PFSK-1 (cell line): ENCODE measurements around the gene WWC2.

ENCODE experiments used
- FOXP2 ChIP-seq: optimal IDR thresholded peaks from 2 replicates; pipeline ENCODE3; 2011; ENCODE audit warnings: borderline replicate concordance, control low read depth, inconsistent platforms; ENCODE audit not compliant: insufficient read depth; ENCODE audit errors: extremely low read length, extremely low read depth
- POLR2AphosphoS5 ChIP-seq: IDR thresholded peaks from 2 replicates; pipeline ENCODE4 v1.6.1; 2012; ENCODE audit warnings: low read depth, mild to moderate bottlenecking, control low read depth, low read length, moderate library complexity
- REST ChIP-seq, 2 experiments: IDR thresholded peaks; 2 replicates each; pipeline versions ENCODE4 v1.6.1 to v1.8.0; 2011 to 2012; ENCODE audit warnings: low read depth in 2 of 2, low read length in 2 of 2, control low read depth in 1 of 2, inconsistent platforms in 1 of 2, mild to moderate bottlenecking in 1 of 2, moderate library complexity in 1 of 2; ENCODE audit not compliant: insufficient read depth in 1 of 2
- SIN3A ChIP-seq: IDR thresholded peaks from 2 replicates; pipeline ENCODE4 v1.6.1; 2012; ENCODE audit warnings: mild to moderate bottlenecking, low read length, moderate library complexity, borderline replicate concordance; ENCODE audit not compliant: insufficient read depth
- TAF1 ChIP-seq: IDR thresholded peaks from 2 replicates; pipeline ENCODE4 v1.6.1; 2012; ENCODE audit warnings: low read length, control low read depth, borderline replicate concordance; ENCODE audit not compliant: insufficient read depth

The WWC2 gene

DNA sequence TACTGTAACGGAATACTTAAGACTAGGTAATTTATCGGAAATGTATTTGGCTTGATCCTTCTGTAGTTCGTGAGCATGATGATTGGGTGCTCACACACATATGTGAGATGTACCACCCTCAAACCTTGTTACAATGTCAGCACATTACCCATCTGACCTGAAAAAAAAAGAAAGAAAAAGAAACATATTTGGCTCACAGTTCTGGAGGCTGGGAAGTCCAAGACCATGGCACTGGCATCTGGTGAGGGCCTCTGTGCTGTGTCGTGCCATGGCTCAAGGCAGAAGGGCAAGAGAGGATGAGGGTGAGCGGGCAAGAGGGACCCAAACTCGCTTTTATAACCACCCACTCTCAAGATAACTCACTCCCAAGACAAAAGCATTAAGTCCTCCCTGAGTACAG, 230.2 kb downstream of the WWC2 start:
- no peak for TF ChIP-seq SIN3A
- no peak for TF ChIP-seq POLR2AphosphoS5
- no peak for TF ChIP-seq REST (IDR thresholded peaks at IDR 0.05; ENCODE audit: insufficient read depth in 1 of 2, low read depth in 2 of 2, low read length in 2 of 2)
- no peak for TF ChIP-seq FOXP2
- no peak for TF ChIP-seq TAF1

GRCh38 chr4:183329954-183330742, 231.1 kb downstream of the WWC2 start:
- TF ChIP-seq SIN3A (no peak), TAF1 (no peak), POLR2AphosphoS5 (no peak), REST (IDR thresholded peaks at IDR 0.05; ENCODE audit: insufficient read depth in 1 of 2, low read depth in 2 of 2, low read length in 2 of 2) (no peak), FOXP2 (no peak)

DNA sequence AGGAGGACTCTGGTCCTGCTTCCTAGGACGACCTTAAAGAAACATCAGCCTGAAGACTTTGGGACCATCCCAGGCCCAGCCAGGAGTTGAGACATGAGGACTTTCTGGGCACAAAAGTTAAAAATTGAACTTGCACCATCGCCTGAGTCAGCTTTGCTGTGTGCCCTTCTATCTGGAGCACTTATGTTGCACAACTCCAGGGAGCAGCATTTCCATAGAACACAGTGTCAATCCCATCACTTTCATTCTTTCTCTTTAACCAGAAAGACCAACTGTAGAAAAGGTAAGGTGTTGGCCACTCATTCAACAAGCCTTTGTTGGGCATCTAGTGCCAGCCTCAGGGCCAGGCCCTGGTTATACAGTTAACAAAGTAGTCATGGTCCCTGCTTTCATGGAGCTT, 231.8 kb downstream of the WWC2 start:
- TF ChIP-seq TAF1 = no peak
- TF ChIP-seq REST (IDR thresholded peaks at IDR 0.05; ENCODE audit: insufficient read depth in 1 of 2, low read depth in 2 of 2, low read length in 2 of 2) = no peak
- TF ChIP-seq POLR2AphosphoS5 = no peak
- TF ChIP-seq FOXP2 = no peak
- TF ChIP-seq SIN3A = no peak

DNA sequence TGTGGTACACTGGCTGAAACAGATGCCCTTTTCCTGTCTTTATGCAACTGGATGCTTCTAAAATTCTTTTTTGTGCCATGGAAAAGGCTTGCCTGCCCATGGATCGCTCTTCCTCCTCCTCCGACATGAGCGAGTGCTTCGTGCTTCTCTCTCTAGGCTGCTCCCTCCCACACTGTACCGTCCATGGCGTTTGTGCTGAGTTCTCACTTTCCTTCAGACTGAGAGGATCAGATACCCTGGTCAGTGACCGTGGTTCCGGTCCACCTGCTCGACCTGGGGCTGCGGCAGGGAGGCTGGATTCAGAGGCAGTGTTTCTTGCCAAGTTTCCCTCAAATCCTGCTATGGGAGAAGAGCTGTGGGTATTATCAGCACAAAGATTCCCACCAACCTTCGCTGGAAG, 233.4 kb downstream of the WWC2 start:
- TF ChIP-seq SIN3A (no peak), FOXP2 (no peak), POLR2AphosphoS5 (no peak), REST (IDR thresholded peaks at IDR 0.05; ENCODE audit: insufficient read depth in 1 of 2, low read depth in 2 of 2, low read length in 2 of 2) (no peak), TAF1 (no peak)
